ENCODE data around the gene BRPF1.

BRPF1 gene

GRCh38 chr3:9754678-9755077 lies 23.1 kb downstream of the BRPF1 start:
- no peak overlapping the region for H3K9ac ChIP-seq (ENCODE audit: low read length)
- no peaks in the 10 kb centered on the region for H3K9me3 ChIP-seq (ENCODE audit: low read length)
- H3K36me3 ChIP-seq (ENCODE audit: insufficient read depth, low read length), result peaks cover 70% of the 10 kb centered on the region
- H3K4me3 ChIP-seq (ENCODE audit: low read depth in 1 of 2, low read length in 2 of 2), result no peak overlapping the region
- H3K27ac ChIP-seq (ENCODE audit: low read depth, low read length), result no peak overlapping the region
- H3K27me3 ChIP-seq (ENCODE audit: control insufficient read depth in 1 of 2, insufficient read depth in 2 of 2, low read length in 2 of 2), result no peaks in the 10 kb centered on the region
- peaks cover 29% of the 10 kb centered on the region for H3K4me1 ChIP-seq (ENCODE audit: insufficient read depth, low read length)

- H3K27me3 ChIP-seq (ENCODE audit: control insufficient read depth in 1 of 2, insufficient read depth in 2 of 2, low read length in 2 of 2), result no peaks in the 10 kb centered on the region
- peaks cover 9% of the 10 kb centered on the region for H3K4me1 ChIP-seq (ENCODE audit: insufficient read depth, low read length)
- H3K36me3 ChIP-seq (ENCODE audit: insufficient read depth, low read length), result peaks cover 61% of the 10 kb centered on the region
- H3K4me3 ChIP-seq (ENCODE audit: low read depth in 1 of 2, low read length in 2 of 2), result no peak overlapping the region
- H3K9me3 ChIP-seq (ENCODE audit: low read length), result no peaks in the 10 kb centered on the region
- no peak overlapping the region for H3K9ac ChIP-seq (ENCODE audit: low read length)
- H3K27ac ChIP-seq (ENCODE audit: low read depth, low read length), result no peak overlapping the region
Measured at GRCh38 chr3:9757427-9757826, 25.9 kb downstream of the BRPF1 start.

- H3K4me3 ChIP-seq (ENCODE audit: low read depth in 1 of 2, low read length in 2 of 2), result no peak overlapping the region
- no peaks in the 10 kb centered on the region for H3K4me1 ChIP-seq (ENCODE audit: insufficient read depth, low read length)
- no peak overlapping the region for H3K27ac ChIP-seq (ENCODE audit: low read depth, low read length)
- H3K27me3 ChIP-seq (ENCODE audit: control insufficient read depth in 1 of 2, insufficient read depth in 2 of 2, low read length in 2 of 2), result no peaks in the 10 kb centered on the region
- H3K9ac ChIP-seq (ENCODE audit: low read length), result no peak overlapping the region
- H3K36me3 ChIP-seq (ENCODE audit: insufficient read depth, low read length), result peaks cover 59% of the 10 kb centered on the region
- H3K9me3 ChIP-seq (ENCODE audit: low read length), result no peaks in the 10 kb centered on the region
Measured at GRCh38 chr3:9760779-9761505, 29.4 kb downstream of the BRPF1 start.

- peaks cover 1% of the 10 kb centered on the region for H3K4me1 ChIP-seq (ENCODE audit: insufficient read depth, low read length)
- H3K27me3 ChIP-seq (ENCODE audit: control insufficient read depth in 1 of 2, insufficient read depth in 2 of 2, low read length in 2 of 2), result no peaks in the 10 kb centered on the region
- no peak overlapping the region for H3K4me3 ChIP-seq (ENCODE audit: low read depth in 1 of 2, low read length in 2 of 2)
- no peak overlapping the region for H3K9ac ChIP-seq (ENCODE audit: low read length)
- H3K36me3 ChIP-seq (ENCODE audit: insufficient read depth, low read length), result peaks cover 57% of the 10 kb centered on the region
- no peaks in the 10 kb centered on the region for H3K9me3 ChIP-seq (ENCODE audit: low read length)
- no peak overlapping the region for H3K27ac ChIP-seq (ENCODE audit: low read depth, low read length)
Measured at GRCh38 chr3:9761919-9762318, 30.4 kb downstream of the BRPF1 start.

- no peaks in the 10 kb centered on the region for H3K9me3 ChIP-seq (ENCODE audit: low read length)
- H3K4me1 ChIP-seq (ENCODE audit: insufficient read depth, low read length), result peaks cover 5% of the 10 kb centered on the region
- no peak overlapping the region for H3K4me3 ChIP-seq (ENCODE audit: low read depth in 1 of 2, low read length in 2 of 2)
- no peak overlapping the region for H3K9ac ChIP-seq (ENCODE audit: low read length)
- no peaks in the 10 kb centered on the region for H3K27me3 ChIP-seq (ENCODE audit: control insufficient read depth in 1 of 2, insufficient read depth in 2 of 2, low read length in 2 of 2)
- H3K27ac ChIP-seq (ENCODE audit: low read depth, low read length), result no peak overlapping the region
- peaks cover 53% of the 10 kb centered on the region for H3K36me3 ChIP-seq (ENCODE audit: insufficient read depth, low read length)
Measured at GRCh38 chr3:9762871-9763270, 31.3 kb downstream of the BRPF1 start.

- no peaks in the 10 kb centered on the region for H3K9me3 ChIP-seq (ENCODE audit: low read length)
- no peaks in the 10 kb centered on the region for H3K27me3 ChIP-seq (ENCODE audit: control insufficient read depth in 1 of 2, insufficient read depth in 2 of 2, low read length in 2 of 2)
- H3K4me3 ChIP-seq (ENCODE audit: low read depth in 1 of 2, low read length in 2 of 2), result no peak overlapping the region
- no peak overlapping the region for H3K9ac ChIP-seq (ENCODE audit: low read length)
- H3K36me3 ChIP-seq (ENCODE audit: insufficient read depth, low read length), result peaks cover 37% of the 10 kb centered on the region
- H3K27ac ChIP-seq (ENCODE audit: low read depth, low read length), result no peak overlapping the region
- H3K4me1 ChIP-seq (ENCODE audit: insufficient read depth, low read length), result peaks cover 27% of the 10 kb centered on the region
Measured at GRCh38 chr3:9765865-9766264, 34.3 kb downstream of the BRPF1 start.

- H3K27ac ChIP-seq (ENCODE audit: low read depth, low read length), result no peak overlapping the region
- H3K27me3 ChIP-seq (ENCODE audit: control insufficient read depth in 1 of 2, insufficient read depth in 2 of 2, low read length in 2 of 2), result no peaks in the 10 kb centered on the region
- peaks cover 27% of the 10 kb centered on the region for H3K4me1 ChIP-seq (ENCODE audit: insufficient read depth, low read length)
- no peak overlapping the region for H3K9ac ChIP-seq (ENCODE audit: low read length)
- no peaks in the 10 kb centered on the region for H3K9me3 ChIP-seq (ENCODE audit: low read length)
- H3K4me3 ChIP-seq (ENCODE audit: low read depth in 1 of 2, low read length in 2 of 2), result no peak overlapping the region
- peaks cover 31% of the 10 kb centered on the region for H3K36me3 ChIP-seq (ENCODE audit: insufficient read depth, low read length)
Measured at GRCh38 chr3:9767418-9767817, 35.9 kb downstream of the BRPF1 start.

- H3K9ac ChIP-seq (ENCODE audit: low read length), result peak overlapping the region; percentile 97
- H3K27ac ChIP-seq (ENCODE audit: low read depth, low read length), result no peak overlapping the region
- no peaks in the 10 kb centered on the region for H3K27me3 ChIP-seq (ENCODE audit: control insufficient read depth in 1 of 2, insufficient read depth in 2 of 2, low read length in 2 of 2)
- peaks cover 27% of the 10 kb centered on the region for H3K4me1 ChIP-seq (ENCODE audit: insufficient read depth, low read length)
- H3K36me3 ChIP-seq (ENCODE audit: insufficient read depth, low read length), result peaks cover 22% of the 10 kb centered on the region
- peak overlapping the region in 1 of 2 donors; percentile 90 for H3K4me3 ChIP-seq (ENCODE audit: low read depth in 1 of 2, low read length in 2 of 2)
- H3K9me3 ChIP-seq (ENCODE audit: low read length), result no peaks in the 10 kb centered on the region
Measured at GRCh38 chr3:9768141-9768775, 36.7 kb downstream of the BRPF1 start.

- peak overlapping the region; percentile 51 to 90 for H3K4me3 ChIP-seq (ENCODE audit: low read depth in 1 of 2, low read length in 2 of 2)
- peaks cover 19% of the 10 kb centered on the region for H3K36me3 ChIP-seq (ENCODE audit: insufficient read depth, low read length)
- H3K9ac ChIP-seq (ENCODE audit: low read length), result peak overlapping the region; percentile 97
- no peaks in the 10 kb centered on the region for H3K9me3 ChIP-seq (ENCODE audit: low read length)
- H3K27ac ChIP-seq (ENCODE audit: low read depth, low read length), result peak overlapping the region; percentile 87
- peaks cover 27% of the 10 kb centered on the region for H3K4me1 ChIP-seq (ENCODE audit: insufficient read depth, low read length)
- no peaks in the 10 kb centered on the region for H3K27me3 ChIP-seq (ENCODE audit: control insufficient read depth in 1 of 2, insufficient read depth in 2 of 2, low read length in 2 of 2)
Measured at GRCh38 chr3:9769012-9769411, 37.5 kb downstream of the BRPF1 start.

- H3K36me3 ChIP-seq (ENCODE audit: insufficient read depth, low read length), result peaks cover 19% of the 10 kb centered on the region
- H3K9me3 ChIP-seq (ENCODE audit: low read length), result no peaks in the 10 kb centered on the region
- H3K27me3 ChIP-seq (ENCODE audit: control insufficient read depth in 1 of 2, insufficient read depth in 2 of 2, low read length in 2 of 2), result no peaks in the 10 kb centered on the region
- peak within 1 kb of the TSS; percentile 51 to 90 for H3K4me3 ChIP-seq (ENCODE audit: low read depth in 1 of 2, low read length in 2 of 2)
- peak within 1 kb of the TSS; percentile 97 for H3K9ac ChIP-seq (ENCODE audit: low read length)
- peak within 1 kb of the TSS; percentile 87 for H3K27ac ChIP-seq (ENCODE audit: low read depth, low read length)
- peaks cover 27% of the 10 kb centered on the region for H3K4me1 ChIP-seq (ENCODE audit: insufficient read depth, low read length)
Measured at GRCh38 chr3:9769426-9770275, 38.1 kb downstream of the BRPF1 start, which contains the start of gene CAMK1. Gene CAMK1 (minus strand): TSS chr3:9769947. CDS start chr3:9767749, 2,198 bp downstream.

GRCh38 chr3:9770276-9770812 lies 38.8 kb downstream of the BRPF1 start:
- Histone ChIP-seq H3K9me3 (ENCODE audit: low read length) (no peaks in the 10 kb centered on the region), H3K27ac (ENCODE audit: low read depth, low read length) (peak overlapping the region; percentile 87), H3K4me1 (ENCODE audit: insufficient read depth, low read length) (peaks cover 27% of the 10 kb centered on the region), H3K27me3 (ENCODE audit: control insufficient read depth in 1 of 2, insufficient read depth in 2 of 2, low read length in 2 of 2) (no peaks in the 10 kb centered on the region), H3K36me3 (ENCODE audit: insufficient read depth, low read length) (peaks cover 15% of the 10 kb centered on the region), H3K9ac (ENCODE audit: low read length) (peak overlapping the region; percentile 83), H3K4me3 (ENCODE audit: low read depth in 1 of 2, low read length in 2 of 2) (peak overlapping the region; percentile 51 to 90)
